Measurements from ENCODE around the gene NPTN.

The NPTN gene

DNA sequence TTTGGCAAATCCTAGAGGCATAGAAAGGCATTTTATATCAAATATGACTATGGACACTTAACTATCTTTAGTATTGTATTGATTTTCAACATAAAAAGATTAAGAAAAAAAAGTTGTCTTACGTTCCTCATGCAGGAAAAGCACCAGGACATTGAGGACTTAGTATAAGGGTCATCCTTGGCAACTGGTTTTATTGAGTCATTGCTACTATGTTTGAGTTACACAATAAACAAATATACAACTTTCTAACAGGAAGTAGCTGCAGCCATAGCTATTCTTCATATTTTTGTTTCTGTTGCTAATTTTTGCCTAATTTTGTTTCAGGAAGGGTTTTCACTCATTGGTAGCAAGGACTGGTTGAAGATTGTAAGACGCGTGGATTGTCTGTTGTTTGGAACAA lies 93.0 kb downstream of the NPTN start:
- Histone ChIP-seq H4K20me1 (ENCODE audit: low read depth, low read length) (no peaks in the 10 kb centered on the region), H3K27me3 (ENCODE audit: low read length) (no peaks in the 10 kb centered on the region), H3K79me2 (ENCODE audit: insufficient read depth, low read length) (no peaks in the 10 kb centered on the region), H3K36me3 (ENCODE audit: low read length) (no peaks in the 10 kb centered on the region), H3K27ac (ENCODE audit: low read depth, low read length) (no peak overlapping the region), H3F3A (ENCODE audit: insufficient read depth) (no peaks in the 10 kb centered on the region), H3K9me2 (replicated peaks; ENCODE audit: insufficient read depth, low read length) (no peaks in the 10 kb centered on the region), H2AFZ (ENCODE audit: low read depth, low read length, severe bottlenecking) (no peak overlapping the region), H3K4me2 (ENCODE audit: low read depth, low read length, poor library complexity, severe bottlenecking) (no peak overlapping the region), H3K4me3 (ENCODE audit: insufficient read depth, low read length, poor library complexity, severe bottlenecking) (no peak overlapping the region), H3K9me3 (ENCODE audit: insufficient read depth, low read length) (no peaks in the 10 kb centered on the region), H3K9ac (ENCODE audit: low read length) (no peak overlapping the region)
- TF ChIP-seq, protein P1, sequence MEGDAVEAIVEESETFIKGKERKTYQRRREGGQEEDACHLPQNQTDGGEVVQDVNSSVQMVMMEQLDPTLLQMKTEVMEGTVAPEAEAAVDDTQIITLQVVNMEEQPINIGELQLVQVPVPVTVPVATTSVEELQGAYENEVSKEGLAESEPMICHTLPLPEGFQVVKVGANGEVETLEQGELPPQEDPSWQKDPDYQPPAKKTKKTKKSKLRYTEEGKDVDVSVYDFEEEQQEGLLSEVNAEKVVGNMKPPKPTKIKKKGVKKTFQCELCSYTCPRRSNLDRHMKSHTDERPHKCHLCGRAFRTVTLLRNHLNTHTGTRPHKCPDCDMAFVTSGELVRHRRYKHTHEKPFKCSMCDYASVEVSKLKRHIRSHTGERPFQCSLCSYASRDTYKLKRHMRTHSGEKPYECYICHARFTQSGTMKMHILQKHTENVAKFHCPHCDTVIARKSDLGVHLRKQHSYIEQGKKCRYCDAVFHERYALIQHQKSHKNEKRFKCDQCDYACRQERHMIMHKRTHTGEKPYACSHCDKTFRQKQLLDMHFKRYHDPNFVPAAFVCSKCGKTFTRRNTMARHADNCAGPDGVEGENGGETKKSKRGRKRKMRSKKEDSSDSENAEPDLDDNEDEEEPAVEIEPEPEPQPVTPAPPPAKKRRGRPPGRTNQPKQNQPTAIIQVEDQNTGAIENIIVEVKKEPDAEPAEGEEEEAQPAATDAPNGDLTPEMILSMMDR (IDR thresholded peaks at IDR 0.05; ENCODE audit: insufficient read depth, low read length, poor library complexity, severe bottlenecking), result no peak
- TF ChIP-seq EZH2phosphoT487 (conservative IDR thresholded peaks at IDR 0.05; ENCODE audit: low read length), result no peak

GRCh38 chr15:73539212-73540128 lies 93.7 kb downstream of the NPTN start:
- H2AFZ ChIP-seq (ENCODE audit: low read depth, low read length, severe bottlenecking), result no peak overlapping the region
- H3K4me2 ChIP-seq (ENCODE audit: low read depth, low read length, poor library complexity, severe bottlenecking), result no peak overlapping the region
- H3K4me3 ChIP-seq (ENCODE audit: insufficient read depth, low read length, poor library complexity, severe bottlenecking), result no peak overlapping the region
- H3K36me3 ChIP-seq (ENCODE audit: low read length), result no peaks in the 10 kb centered on the region
- no peaks in the 10 kb centered on the region for H3F3A ChIP-seq (ENCODE audit: insufficient read depth)
- no peaks in the 10 kb centered on the region for H3K9me3 ChIP-seq (ENCODE audit: insufficient read depth, low read length)
- no peaks in the 10 kb centered on the region for H3K79me2 ChIP-seq (ENCODE audit: insufficient read depth, low read length)
- no peaks in the 10 kb centered on the region for H3K27me3 ChIP-seq (ENCODE audit: low read length)
- H3K9ac ChIP-seq (ENCODE audit: low read length), result no peak overlapping the region
- no peak overlapping the region for H3K27ac ChIP-seq (ENCODE audit: low read depth, low read length)
- TF ChIP-seq, protein P1 (IDR thresholded peaks at IDR 0.05; ENCODE audit: insufficient read depth, low read length, poor library complexity, severe bottlenecking), result no peak
- TF ChIP-seq EZH2phosphoT487 (conservative IDR thresholded peaks at IDR 0.05; ENCODE audit: low read length), result no peak
- H4K20me1 ChIP-seq (ENCODE audit: low read depth, low read length), result no peaks in the 10 kb centered on the region
- H3K9me2 ChIP-seq (replicated peaks; ENCODE audit: insufficient read depth, low read length), result no peaks in the 10 kb centered on the region

GRCh38 chr15:73538563-73539211 lies 94.5 kb downstream of the NPTN start:
- H4K20me1 ChIP-seq (ENCODE audit: low read depth, low read length), result no peaks in the 10 kb centered on the region
- H3K9me3 ChIP-seq (ENCODE audit: insufficient read depth, low read length), result no peaks in the 10 kb centered on the region
- H3K79me2 ChIP-seq (ENCODE audit: insufficient read depth, low read length), result no peaks in the 10 kb centered on the region
- no peak overlapping the region for H3K27ac ChIP-seq (ENCODE audit: low read depth, low read length)
- no peak overlapping the region for H3K4me2 ChIP-seq (ENCODE audit: low read depth, low read length, poor library complexity, severe bottlenecking)
- TF ChIP-seq EZH2phosphoT487 (conservative IDR thresholded peaks at IDR 0.05; ENCODE audit: low read length), result no peak
- TF ChIP-seq, protein P1 (IDR thresholded peaks at IDR 0.05; ENCODE audit: insufficient read depth, low read length, poor library complexity, severe bottlenecking), result no peak
- H3F3A ChIP-seq (ENCODE audit: insufficient read depth), result no peaks in the 10 kb centered on the region
- H3K36me3 ChIP-seq (ENCODE audit: low read length), result no peaks in the 10 kb centered on the region
- no peak overlapping the region for H2AFZ ChIP-seq (ENCODE audit: low read depth, low read length, severe bottlenecking)
- H3K9me2 ChIP-seq (replicated peaks; ENCODE audit: insufficient read depth, low read length), result no peaks in the 10 kb centered on the region
- no peaks in the 10 kb centered on the region for H3K27me3 ChIP-seq (ENCODE audit: low read length)
- H3K4me3 ChIP-seq (ENCODE audit: insufficient read depth, low read length, poor library complexity, severe bottlenecking), result no peak overlapping the region
- no peak overlapping the region for H3K9ac ChIP-seq (ENCODE audit: low read length)

Measured in SU-DHL-6 (cell line).